PC-3 (cell line): ENCODE results near the gene ZNF430. TPM values are rescaled to one million over a fixed set of nuclear protein-coding genes. Genes with fewer than 3 reads are reported as not detected.

ENCODE experiments used
- ATAC-seq: fragments of 200-7000 bp; cut with Tn5 transposase; 2 replicates; pipeline ENCODE4 v1.9.1; 2020; ENCODE audit warnings: mild to moderate bottlenecking, moderate library complexity
- BruUV-seq: library from RNA; stranded (reverse); fragments of 400-500 nt; replicated peaks from 2 replicates; lab custom pipeline; 2021; lab: Mats Ljungman, UMichigan
- CTCF ChIA-PET: fragments of 300-600 bp; sonication (Branson Sonifier 250); formaldehyde crosslinking; loops from one replicate; lab custom pipeline; 2022; ENCODE audit warnings: antibody characterized with exemption; lab: Charles Lee
- POLR2A ChIA-PET: fragments of 300-600 bp; sonication (Branson Sonifier 250); formaldehyde crosslinking; loops from one replicate; lab custom pipeline; 2022; ENCODE audit warnings: antibody characterized with exemption; ENCODE audit not compliant: unreplicated experiment; lab: Charles Lee
- DNase-seq: peaks from one replicate; pipeline ENCODE4 v3.0.0-alpha.2; 2015
- H2AFZ ChIP-seq: fragments of 300-600 bp; sonication (generic); 2 replicates; pipeline ENCODE4 v1.6.0; 2016; ENCODE audit warnings: antibody characterized with exemption, low read length
- H3F3A ChIP-seq: fragments of 300-600 bp; sonication (generic); one replicate; pipeline ENCODE4 v1.6.0; 2017; ENCODE audit warnings: antibody characterized with exemption, low read length, control low read depth, mild to moderate bottlenecking; ENCODE audit not compliant: unreplicated experiment
- H3K27ac ChIP-seq: fragments of 300-600 bp; sonication (generic); 2 replicates; pipeline ENCODE4 v1.5.1; 2016; ENCODE audit warnings: mild to moderate bottlenecking, low read length
- H3K27me3 ChIP-seq: fragments of 300-600 bp; sonication (generic); 2 replicates; pipeline ENCODE4 v1.6.1; 2016; ENCODE audit warnings: low read length, mixed read lengths
- H3K36me3 ChIP-seq: fragments of 300-600 bp; sonication (generic); 2 replicates; pipeline ENCODE4 v1.6.1; 2016; ENCODE audit warnings: low read depth, mixed run types, low read length, mixed read lengths
- H3K4me1 ChIP-seq: fragments of 300-600 bp; sonication (generic); 2 replicates; pipeline ENCODE4 v1.5.1; 2016; ENCODE audit warnings: low read length; ENCODE audit not compliant: insufficient read depth
- H3K4me2 ChIP-seq: fragments of 300-600 bp; sonication (generic); 2 replicates; pipeline ENCODE4 v1.6.0; 2016; ENCODE audit warnings: low read length
- H3K4me3 ChIP-seq: fragments of 300-600 bp; sonication (generic); 2 replicates; pipeline ENCODE4 v1.5.1; 2016; ENCODE audit warnings: mild to moderate bottlenecking, low read length, mixed read lengths
- H3K79me2 ChIP-seq: fragments of 300-600 bp; sonication (generic); 2 replicates; pipeline ENCODE4 v1.6.1; 2017; ENCODE audit warnings: low read length, mixed read lengths
- H3K9ac ChIP-seq: fragments of 300-600 bp; sonication (generic); 2 replicates; pipeline ENCODE4 v1.6.0; 2016; ENCODE audit warnings: mild to moderate bottlenecking, low read length
- H3K9me2 ChIP-seq: fragments of 300-600 bp; sonication (generic); replicated peaks from 2 replicates; pipeline ENCODE4 v1.6.1; 2016; ENCODE audit warnings: mixed run types, low read length, mixed read lengths
- H3K9me3 ChIP-seq: fragments of 300-600 bp; sonication (generic); 2 replicates; pipeline ENCODE4 v1.6.1; 2016; ENCODE audit warnings: low read length, mixed read lengths
- H4K20me1 ChIP-seq: fragments of 300-600 bp; sonication (generic); 2 replicates; pipeline ENCODE4 v1.6.1; 2016; ENCODE audit warnings: low read length, mixed read lengths
- EZH2 ChIP-seq: fragments of 300-600 bp; sonication (generic); IDR thresholded peaks from one replicate; pipeline ENCODE4 v1.6.1; 2017; ENCODE audit warnings: antibody characterized with exemption, mild to moderate bottlenecking, low read length; ENCODE audit not compliant: unreplicated experiment
- EZH2phosphoT487 ChIP-seq: fragments of 300-600 bp; sonication (generic); IDR thresholded peaks from 2 replicates; pipeline ENCODE4 v1.6.1; 2018; ENCODE audit warnings: mild to moderate bottlenecking, antibody characterized with exemption, low read length, borderline replicate concordance
- intact Hi-C: fragments of 100-400 bp; cut with micrococcal nuclease; formaldehyde crosslinking; loops from 2 replicates; pipeline ENCODE4 v1.9.0; 2023
- total RNA-seq: library from RNA; depleted of rRNA; stranded (reverse); fragments of >200 nt; gene quantifications from 2 replicates; pipeline ENCODE4 v1.2.3, GENCODE V29; 2014
- TF ChIP-seq, protein P1 (sequence below): fragments of 300-600 bp; sonication (generic); conservative IDR thresholded peaks from 2 replicates; pipeline ENCODE4 v1.5.1; 2017; ENCODE audit warnings: antibody characterized with exemption, low read depth, mild to moderate bottlenecking, low read length

ZNF430 gene
- total RNA-seq, 1 experiment from 2014 or later, result 9.7 TPM

DNA sequence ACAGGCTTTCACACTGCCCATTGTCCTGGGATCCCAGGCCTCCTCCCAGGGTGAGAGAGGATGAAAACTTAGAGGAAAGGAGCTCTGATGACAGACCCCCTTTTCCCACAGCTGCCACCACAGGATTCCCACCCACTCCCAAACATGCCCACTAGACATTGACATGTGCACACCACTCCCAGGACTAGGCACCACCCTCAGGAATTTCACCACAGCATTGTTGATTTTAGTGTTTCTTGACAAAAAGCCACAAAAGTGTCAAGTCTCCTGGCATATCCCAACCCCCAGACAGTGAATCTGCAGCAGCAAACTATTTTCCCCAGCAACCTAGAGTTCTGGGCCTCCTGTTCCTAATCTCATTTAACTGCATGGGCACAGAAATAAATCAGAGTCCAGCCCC lies 71.7 kb downstream of the ZNF430 start:
- TF ChIP-seq EZH2phosphoT487 (no peak), EZH2 (no peak)
- TF ChIP-seq, protein P1, sequence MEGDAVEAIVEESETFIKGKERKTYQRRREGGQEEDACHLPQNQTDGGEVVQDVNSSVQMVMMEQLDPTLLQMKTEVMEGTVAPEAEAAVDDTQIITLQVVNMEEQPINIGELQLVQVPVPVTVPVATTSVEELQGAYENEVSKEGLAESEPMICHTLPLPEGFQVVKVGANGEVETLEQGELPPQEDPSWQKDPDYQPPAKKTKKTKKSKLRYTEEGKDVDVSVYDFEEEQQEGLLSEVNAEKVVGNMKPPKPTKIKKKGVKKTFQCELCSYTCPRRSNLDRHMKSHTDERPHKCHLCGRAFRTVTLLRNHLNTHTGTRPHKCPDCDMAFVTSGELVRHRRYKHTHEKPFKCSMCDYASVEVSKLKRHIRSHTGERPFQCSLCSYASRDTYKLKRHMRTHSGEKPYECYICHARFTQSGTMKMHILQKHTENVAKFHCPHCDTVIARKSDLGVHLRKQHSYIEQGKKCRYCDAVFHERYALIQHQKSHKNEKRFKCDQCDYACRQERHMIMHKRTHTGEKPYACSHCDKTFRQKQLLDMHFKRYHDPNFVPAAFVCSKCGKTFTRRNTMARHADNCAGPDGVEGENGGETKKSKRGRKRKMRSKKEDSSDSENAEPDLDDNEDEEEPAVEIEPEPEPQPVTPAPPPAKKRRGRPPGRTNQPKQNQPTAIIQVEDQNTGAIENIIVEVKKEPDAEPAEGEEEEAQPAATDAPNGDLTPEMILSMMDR, result no peak
- Histone ChIP-seq H3K9me3 (no peaks in the 10 kb centered on the region), H3K4me2 (no peak overlapping the region), H2AFZ (no peak overlapping the region), H3K4me1 (no peaks in the 10 kb centered on the region), H3K79me2 (no peaks in the 10 kb centered on the region), H3K4me3 (no peak overlapping the region), H3K9me2 (no peaks in the 10 kb centered on the region), H3K36me3 (no peaks in the 10 kb centered on the region; the same call in 1 of the 2 replicates), H3K27ac (no peak overlapping the region), H4K20me1 (no peaks in the 10 kb centered on the region), H3K9ac (no peak overlapping the region), H3F3A (no peaks in the 10 kb centered on the region), H3K27me3 (no peaks in the 10 kb centered on the region)
- ATAC-seq (no peak), DNase-seq (no peak)
- CTCF ChIA-PET, result no interaction called here
- no TSS peak for BruUV-seq
- intact Hi-C loops, result no loop called here
- POLR2A ChIA-PET, result no interaction called here

DNA sequence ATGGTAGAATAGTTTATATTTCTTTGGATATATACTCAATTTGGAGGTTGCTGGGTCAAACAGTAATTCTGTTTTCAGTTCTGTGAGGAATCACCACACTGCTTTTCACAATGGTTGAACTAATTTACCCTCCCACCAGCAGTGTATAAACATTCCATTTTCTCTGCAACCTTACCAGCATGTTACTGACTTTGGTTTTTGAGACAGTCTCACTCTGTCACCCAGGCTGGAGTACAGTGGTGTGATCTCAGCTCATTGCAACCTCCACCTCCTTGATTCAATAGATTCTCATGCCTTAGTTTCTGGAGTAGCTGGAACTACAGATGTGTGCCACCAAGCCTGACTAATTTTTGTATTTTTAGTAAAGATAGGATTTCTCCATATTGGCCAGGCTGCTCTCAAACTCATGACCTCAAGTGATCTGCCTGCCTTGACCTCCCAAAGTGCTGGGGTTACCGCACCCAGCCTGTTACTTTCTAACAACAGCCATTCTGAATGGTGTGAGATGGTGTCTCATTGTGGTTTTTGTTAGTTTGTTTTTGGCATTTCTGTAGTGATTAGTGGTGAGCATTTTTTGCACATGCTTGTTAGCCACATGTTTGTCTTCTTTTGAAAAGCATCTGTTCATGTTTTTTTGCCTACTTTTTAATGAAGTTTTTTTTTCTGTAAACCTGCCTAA lies 74.0 kb downstream of the ZNF430 start:
- no peaks in the 10 kb centered on the region for H3F3A ChIP-seq
- TF ChIP-seq EZH2, result no peak
- TF ChIP-seq, protein P1, result no peak
- no peak for TF ChIP-seq EZH2phosphoT487
- no TSS peak for BruUV-seq
- H3K9me2 ChIP-seq, result no peaks in the 10 kb centered on the region
- no peaks in the 10 kb centered on the region; the same call in 1 of the 2 replicates for H3K36me3 ChIP-seq
- no peak overlapping the region for H3K4me3 ChIP-seq
- CTCF ChIA-PET, result no interaction called here
- no peaks in the 10 kb centered on the region for H3K4me1 ChIP-seq
- H3K4me2 ChIP-seq, result no peak overlapping the region
- H4K20me1 ChIP-seq, result no peaks in the 10 kb centered on the region
- H2AFZ ChIP-seq, result no peak overlapping the region
- POLR2A ChIA-PET, result no interaction called here
- H3K9ac ChIP-seq, result no peak overlapping the region
- no peaks in the 10 kb centered on the region for H3K9me3 ChIP-seq
- DNase-seq (no peak), ATAC-seq (no peak)
- no peak overlapping the region for H3K27ac ChIP-seq
- intact Hi-C loops, result no loop called here
- H3K79me2 ChIP-seq, result no peaks in the 10 kb centered on the region
- H3K27me3 ChIP-seq, result no peaks in the 10 kb centered on the region

DNA sequence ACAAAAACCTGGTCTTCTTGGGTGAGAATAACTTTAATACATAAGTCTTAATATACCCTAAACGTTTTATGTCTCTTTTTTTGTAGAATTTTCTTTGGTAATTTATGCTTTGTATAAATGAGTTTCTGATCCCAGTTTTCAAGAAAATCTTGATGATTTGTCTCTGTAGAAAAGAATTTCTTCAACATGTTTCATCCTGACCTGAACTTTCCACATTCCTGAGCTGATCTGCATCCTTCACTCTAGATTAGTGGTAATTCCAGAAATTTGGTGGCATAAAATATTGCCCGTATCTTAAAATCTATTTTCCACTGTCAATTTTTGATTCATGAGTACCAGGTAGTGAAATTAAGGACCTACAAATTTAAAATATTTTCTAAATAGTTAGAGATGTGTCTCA lies 77.8 kb downstream of the ZNF430 start:
- no peaks in the 10 kb centered on the region for H3F3A ChIP-seq
- no peaks in the 10 kb centered on the region for H3K4me1 ChIP-seq
- no peaks in the 10 kb centered on the region for H3K9me3 ChIP-seq
- ChIA-PET CTCF (no interaction called here), POLR2A (no interaction called here)
- intact Hi-C loops, result no loop called here
- ATAC-seq (no peak), DNase-seq (no peak)
- H3K4me2 ChIP-seq, result no peak overlapping the region
- H3K9ac ChIP-seq, result no peak overlapping the region
- H3K36me3 ChIP-seq, result no peaks in the 10 kb centered on the region
- no peaks in the 10 kb centered on the region for H3K27me3 ChIP-seq
- no peak overlapping the region for H2AFZ ChIP-seq
- H3K27ac ChIP-seq, result no peak overlapping the region
- no peaks in the 10 kb centered on the region for H3K9me2 ChIP-seq
- H4K20me1 ChIP-seq, result no peaks in the 10 kb centered on the region
- no TSS peak for BruUV-seq
- no peak overlapping the region for H3K4me3 ChIP-seq
- TF ChIP-seq EZH2phosphoT487 (no peak), EZH2 (no peak)
- TF ChIP-seq, protein P1, result no peak
- no peaks in the 10 kb centered on the region for H3K79me2 ChIP-seq
